Pancreas (tissue), 10 donors: ENCODE measurements around the gene CDPF1. TPM values are rescaled to one million over a fixed set of nuclear protein-coding genes. Genes with fewer than 3 reads are reported as not detected.

ENCODE experiments used
- ATAC-seq, 4 donors: fragments of 200-7000 bp; cut with Tn5 transposase; one replicate each; pipeline versions ENCODE4 v1.8.0 to v1.9.1; 2020; ENCODE audit warnings: mild to moderate bottlenecking in 4 of 4, moderate library complexity in 4 of 4
- DNase-seq, 6 donors: peaks; one replicate each; pipeline ENCODE4 v3.0.0-alpha.2; 2020
- FAIRE-seq: peaks from 2 replicates; lab custom pipeline; 2012; peaks lifted over from hg19 to GRCh38; lab: Jason Lieb, UNC
- H3K27ac ChIP-seq, 4 donors: fragments of 200-600 bp; sonication (generic); 1 replicate in 3 of 4; 2 replicates in 1 of 4; pipeline versions ENCODE4 v1.5.0 to v1.8.0; 2020
- H3K27me3 ChIP-seq, 4 donors: fragments of 200-600 bp; one replicate each; pipeline ENCODE4 v1.8.0; 2021
- H3K36me3 ChIP-seq, 3 donors: fragments of 200-600 bp; sonication (generic) in 1 of 3; one replicate each; pipeline versions ENCODE4 v1.5.0 to v1.8.0; 2020 to 2021
- H3K4me1 ChIP-seq, 3 donors: fragments of 200-600 bp; one replicate each; pipeline ENCODE4 v1.8.0; 2021
- H3K4me3 ChIP-seq, 4 donors: fragments of 200-600 bp; sonication (generic) in 2 of 4; one replicate each; pipeline versions ENCODE4 v1.5.0 to v1.8.0; 2020 to 2021
- H3K9me3 ChIP-seq, 4 donors: fragments of 200-600 bp; one replicate each; pipeline ENCODE4 v1.8.0; 2021
- WGBS, 2 donors: extraction: QIAGEN DNeasy Blood & Tissue Kit; methylation state at CpG; one replicate each; pipeline ENCODE4 v1.1.7; 2013; 5-methylcytosine and 5-hydroxymethylcytosine counted together
- intact Hi-C, 3 donors: fragments of 100-400 bp; cut with DNase I; formaldehyde crosslinking; loops; one replicate each; pipeline versions ENCODE4 v1.11.1 to v1.14.2; 2022
- polyA plus RNA-seq, 2 donors: library from polyadenylated mRNA; stranded (reverse); fragments of 200-250 nt; gene quantifications; one replicate each; pipeline ENCODE4 v1.2.3, GENCODE V29; 2013
- total RNA-seq, 6 donors: library from RNA; stranded (reverse); fragmentation: NEBNext Ultra II Directional in 4 of 6; extraction: Animal tissue kit (Norgen Biotek cat#: 25700) in 4 of 6; gene quantifications; one replicate each; pipeline versions ENCODE4 v1.2.1 to v1.2.4, GENCODE V29; 2021 to 2023
- TF ChIP-seq, protein P1 (sequence below), 4 donors: fragments of 200-600 bp; sonication (generic) in 3 of 4; IDR thresholded peaks; one replicate each; pipeline versions ENCODE4 v1.5.0 to v1.8.0; 2021; ENCODE audit warnings: antibody characterized with exemption in 4 of 4
- donor health status: healthy with polysubstance abuse.
- donor health status: DM: no; HTN: no; CAD: no; lungs with moderate emphysema.
- donor health status: DM: no; HTN: no; CAD: no.
- donor health status: control.
- donor health status: control.
- donor health status: Bipolar disorder and iron deficiency.
- donor health status: DM: yes; HTN: yes; CAD: no.
- donor health status: DM: no; HTN: no; CAD: no.
- donor health status: DM: no; HTN: no; CAD: no.
- donor health status: DM: yes; HTN: yes; CAD: no.

CDPF1 gene
- total and polyA plus RNA-seq, 8 donors, result 2.9 to 12.0 (median 4.3) TPM

GRCh38 chr22:46288846-46289243, 38.8 kb upstream of the CDPF1 start:
- Histone ChIP-seq H3K36me3 (peaks cover 0 to 35% (median 5%) of the 10 kb centered on the region in 3 donors), H3K4me3 (no peak overlapping the region), H3K4me1 (peaks cover 0 to 15% (median 8%) of the 10 kb centered on the region in 3 donors), H3K27me3 (no peaks in the 10 kb centered on the region), H3K27ac (no peak overlapping the region), H3K9me3 (no peaks in the 10 kb centered on the region)
- no peak for FAIRE-seq
- intact Hi-C loops, result no loop called here
- WGBS, 2 donors, result 80 to 85% methylated on average over 7 of the region's 7 CpGs
- no peak for ATAC-seq
- no peak for DNase-seq
- TF ChIP-seq, protein P1, sequence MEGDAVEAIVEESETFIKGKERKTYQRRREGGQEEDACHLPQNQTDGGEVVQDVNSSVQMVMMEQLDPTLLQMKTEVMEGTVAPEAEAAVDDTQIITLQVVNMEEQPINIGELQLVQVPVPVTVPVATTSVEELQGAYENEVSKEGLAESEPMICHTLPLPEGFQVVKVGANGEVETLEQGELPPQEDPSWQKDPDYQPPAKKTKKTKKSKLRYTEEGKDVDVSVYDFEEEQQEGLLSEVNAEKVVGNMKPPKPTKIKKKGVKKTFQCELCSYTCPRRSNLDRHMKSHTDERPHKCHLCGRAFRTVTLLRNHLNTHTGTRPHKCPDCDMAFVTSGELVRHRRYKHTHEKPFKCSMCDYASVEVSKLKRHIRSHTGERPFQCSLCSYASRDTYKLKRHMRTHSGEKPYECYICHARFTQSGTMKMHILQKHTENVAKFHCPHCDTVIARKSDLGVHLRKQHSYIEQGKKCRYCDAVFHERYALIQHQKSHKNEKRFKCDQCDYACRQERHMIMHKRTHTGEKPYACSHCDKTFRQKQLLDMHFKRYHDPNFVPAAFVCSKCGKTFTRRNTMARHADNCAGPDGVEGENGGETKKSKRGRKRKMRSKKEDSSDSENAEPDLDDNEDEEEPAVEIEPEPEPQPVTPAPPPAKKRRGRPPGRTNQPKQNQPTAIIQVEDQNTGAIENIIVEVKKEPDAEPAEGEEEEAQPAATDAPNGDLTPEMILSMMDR (IDR thresholded peaks at IDR 0.05), result no peak

DNA sequence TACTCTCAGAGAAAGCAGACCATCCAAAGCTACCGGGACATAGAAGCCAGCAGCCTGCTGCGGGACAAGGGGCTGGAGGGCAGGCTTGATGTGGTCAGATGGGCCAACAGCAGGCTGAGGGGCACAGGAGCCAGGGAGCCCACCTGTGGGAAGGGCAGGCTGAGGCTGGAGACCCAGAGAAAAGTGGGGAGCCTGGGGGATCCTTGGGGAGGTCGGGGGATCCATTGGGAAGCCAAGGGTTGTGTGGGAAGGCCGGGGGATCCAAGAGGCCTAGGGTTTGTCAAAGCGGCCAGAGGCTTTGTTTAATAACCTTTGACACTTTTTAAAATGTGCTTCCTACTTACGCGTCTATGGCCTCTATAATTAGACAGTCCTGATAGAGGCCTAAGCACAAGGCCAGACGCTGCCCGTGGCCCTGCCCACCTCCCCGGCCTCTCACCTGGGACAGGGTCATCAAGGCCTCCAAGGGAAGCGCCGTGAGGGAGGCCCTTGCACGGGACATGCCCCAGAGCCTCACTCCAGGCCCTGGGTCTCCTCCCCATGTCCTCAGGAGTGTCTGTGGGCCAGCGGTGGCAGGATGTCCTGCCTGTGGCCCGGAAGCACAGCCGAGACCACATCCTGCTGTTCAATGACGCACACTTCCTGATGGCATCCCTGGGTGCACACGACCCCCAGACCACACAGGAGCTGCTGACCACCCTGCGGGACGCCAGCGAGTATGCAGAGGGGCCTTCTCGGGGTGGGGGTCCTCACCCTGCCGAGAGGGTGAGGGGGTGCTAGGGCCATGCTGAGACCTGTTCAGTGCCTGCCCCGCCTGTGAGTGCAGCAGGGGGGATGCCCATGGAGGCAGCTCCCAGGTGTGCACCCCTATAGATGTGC, 38.0 kb upstream of the CDPF1 start:
- no peak overlapping the region for H3K4me3 ChIP-seq
- ATAC-seq, result peak in 3 of 4 donors; percentile 6 to 32 (median 6)

GRCh38 chr22:46286941-46287872, 37.1 kb upstream of the CDPF1 start:
- peak; percentile 71 to 93 (median 86) for DNase-seq
- Histone ChIP-seq H3K36me3 (peaks cover 0 to 35% (median 13%) of the 10 kb centered on the region in 3 donors), H3K4me1 (peaks cover 0 to 15% (median 8%) of the 10 kb centered on the region in 3 donors), H3K27ac (peak overlapping the region; percentile 31 to 52 (median 49)), H3K9me3 (no peaks in the 10 kb centered on the region), H3K27me3 (no peaks in the 10 kb centered on the region), H3K4me3 (no peak overlapping the region)
- TF ChIP-seq, protein P1 (IDR thresholded peaks at IDR 0.05), result no peak
- WGBS, 2 donors, result 54 to 63% methylated on average over 15 of the region's 15 CpGs
- intact Hi-C loops, result no loop called here
- no peak for FAIRE-seq
- peak; percentile 82 to 93 (median 92) for ATAC-seq

More for the DNA sequence above, 38.0 kb upstream of the CDPF1 start:
- FAIRE-seq (no peak), DNase-seq (no peak)
- peaks cover 0 to 15% (median 8%) of the 10 kb centered on the region in 3 donors for H3K4me1 ChIP-seq
- 78 to 83% methylated on average over 24 of the region's 24 CpGs for WGBS, 2 donors
- H3K27ac ChIP-seq, result peak overlapping the region; percentile 31 to 52 (median 49)
- TF ChIP-seq, protein P1 (IDR thresholded peaks at IDR 0.05), result no peak
- intact Hi-C loops, result no loop called here
- H3K36me3 ChIP-seq, result peaks cover 0 to 35% (median 7%) of the 10 kb centered on the region in 3 donors
- no peaks in the 10 kb centered on the region for H3K9me3 ChIP-seq
- H3K27me3 ChIP-seq, result no peaks in the 10 kb centered on the region

- no peak for FAIRE-seq
These were observed 35.9 kb upstream of the CDPF1 start for GRCh38 chr22:46286006-46286405.

More at GRCh38 chr22:46286006-46286405, 35.9 kb upstream of the CDPF1 start:
- intact Hi-C loops, result no loop called here
- H3K4me3 ChIP-seq, result no peak overlapping the region
- H3K4me1 ChIP-seq, result peaks cover 0 to 15% (median 8%) of the 10 kb centered on the region in 3 donors
- TF ChIP-seq, protein P1 (IDR thresholded peaks at IDR 0.05), result no peak
- DNase-seq, result no peak
- ATAC-seq, result no peak
- no peaks in the 10 kb centered on the region for H3K27me3 ChIP-seq
- peaks cover 0 to 40% (median 13%) of the 10 kb centered on the region in 3 donors for H3K36me3 ChIP-seq
- 97 to 98% methylated on average over 3 of the region's 3 CpGs for WGBS, 2 donors
- H3K9me3 ChIP-seq, result no peaks in the 10 kb centered on the region
- H3K27ac ChIP-seq, result no peak overlapping the region
